GM20431 (cell line): ENCODE data around the gene RANBP17.
"Not testable (repeated sequence)": the region's sequence is repeated elsewhere in the genome, so short reads cannot be mapped to it uniquely, and the experiment has no call there.

Source experiments
- in situ Hi-C: fragments of 300-500 bp; cut with MseI, MboI; formaldehyde crosslinking; loops from one replicate; pipeline ENCODE4 v1.15.0; 2020; ENCODE audit warnings: low sequenced_read_pairs; ENCODE audit not compliant: unreplicated experiment

RANBP17 gene

GRCh38 chr5:170863646-170864045, 1.8 kb downstream of the RANBP17 start:
- in situ Hi-C loops, result no loop called here

- in situ Hi-C loops, result no loop called here
Measured at GRCh38 chr5:170865622-170866021, 3.8 kb downstream of the RANBP17 start.

GRCh38 chr5:170867825-170868224, 6.0 kb downstream of the RANBP17 start:
- in situ Hi-C loops, result no loop called here

GRCh38 chr5:170870390-170870789, 8.6 kb downstream of the RANBP17 start:
- in situ Hi-C loops, result not testable (repeated sequence)

- in situ Hi-C loops, result no loop called here
Measured at GRCh38 chr5:170874017-170874416, 12.2 kb downstream of the RANBP17 start.

GRCh38 chr5:170875811-170876210, 14.0 kb downstream of the RANBP17 start:
- in situ Hi-C loops, result no loop called here

GRCh38 chr5:170880084-170880483, 18.3 kb downstream of the RANBP17 start:
- in situ Hi-C loops, result no loop called here

GRCh38 chr5:170882345-170882744, 20.5 kb downstream of the RANBP17 start:
- in situ Hi-C loops, result no loop called here

- in situ Hi-C loops, result no loop called here
Measured at GRCh38 chr5:170885256-170885655, 23.4 kb downstream of the RANBP17 start.

- in situ Hi-C loops, result no loop called here
Measured at GRCh38 chr5:170885809-170886208, 24.0 kb downstream of the RANBP17 start.

- in situ Hi-C loops, result no loop called here
Measured at GRCh38 chr5:170886210-170886894, 24.5 kb downstream of the RANBP17 start.

- in situ Hi-C loops, result no loop called here
Measured at GRCh38 chr5:170892196-170892595, 30.4 kb downstream of the RANBP17 start.

- in situ Hi-C loops, result no loop called here
Measured at GRCh38 chr5:170894665-170895064, 32.8 kb downstream of the RANBP17 start.

GRCh38 chr5:170896779-170897178, 35.0 kb downstream of the RANBP17 start:
- in situ Hi-C loops, result no loop called here

GRCh38 chr5:170903075-170903474, 41.3 kb downstream of the RANBP17 start:
- in situ Hi-C loops, result no loop called here

- in situ Hi-C loops, result no loop called here
Measured at GRCh38 chr5:170907758-170908157, 45.9 kb downstream of the RANBP17 start.

GRCh38 chr5:170913573-170913972, 51.8 kb downstream of the RANBP17 start:
- in situ Hi-C loops, result no loop called here

- in situ Hi-C loops, result no loop called here
Measured at GRCh38 chr5:170917113-170917512, 55.3 kb downstream of the RANBP17 start.

- in situ Hi-C loops, result no loop called here
Measured at GRCh38 chr5:170920196-170920595, 58.4 kb downstream of the RANBP17 start.

- in situ Hi-C loops, result not testable (repeated sequence)
Measured at GRCh38 chr5:170922331-170922730, 60.5 kb downstream of the RANBP17 start.

- in situ Hi-C loops, result no loop called here
Measured at GRCh38 chr5:170923910-170924620, 62.2 kb downstream of the RANBP17 start.
